ENCODE results near the gene POLR1G.

Gene POLR1G, protein sequence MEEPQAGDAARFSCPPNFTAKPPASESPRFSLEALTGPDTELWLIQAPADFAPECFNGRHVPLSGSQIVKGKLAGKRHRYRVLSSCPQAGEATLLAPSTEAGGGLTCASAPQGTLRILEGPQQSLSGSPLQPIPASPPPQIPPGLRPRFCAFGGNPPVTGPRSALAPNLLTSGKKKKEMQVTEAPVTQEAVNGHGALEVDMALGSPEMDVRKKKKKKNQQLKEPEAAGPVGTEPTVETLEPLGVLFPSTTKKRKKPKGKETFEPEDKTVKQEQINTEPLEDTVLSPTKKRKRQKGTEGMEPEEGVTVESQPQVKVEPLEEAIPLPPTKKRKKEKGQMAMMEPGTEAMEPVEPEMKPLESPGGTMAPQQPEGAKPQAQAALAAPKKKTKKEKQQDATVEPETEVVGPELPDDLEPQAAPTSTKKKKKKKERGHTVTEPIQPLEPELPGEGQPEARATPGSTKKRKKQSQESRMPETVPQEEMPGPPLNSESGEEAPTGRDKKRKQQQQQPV

DNA sequence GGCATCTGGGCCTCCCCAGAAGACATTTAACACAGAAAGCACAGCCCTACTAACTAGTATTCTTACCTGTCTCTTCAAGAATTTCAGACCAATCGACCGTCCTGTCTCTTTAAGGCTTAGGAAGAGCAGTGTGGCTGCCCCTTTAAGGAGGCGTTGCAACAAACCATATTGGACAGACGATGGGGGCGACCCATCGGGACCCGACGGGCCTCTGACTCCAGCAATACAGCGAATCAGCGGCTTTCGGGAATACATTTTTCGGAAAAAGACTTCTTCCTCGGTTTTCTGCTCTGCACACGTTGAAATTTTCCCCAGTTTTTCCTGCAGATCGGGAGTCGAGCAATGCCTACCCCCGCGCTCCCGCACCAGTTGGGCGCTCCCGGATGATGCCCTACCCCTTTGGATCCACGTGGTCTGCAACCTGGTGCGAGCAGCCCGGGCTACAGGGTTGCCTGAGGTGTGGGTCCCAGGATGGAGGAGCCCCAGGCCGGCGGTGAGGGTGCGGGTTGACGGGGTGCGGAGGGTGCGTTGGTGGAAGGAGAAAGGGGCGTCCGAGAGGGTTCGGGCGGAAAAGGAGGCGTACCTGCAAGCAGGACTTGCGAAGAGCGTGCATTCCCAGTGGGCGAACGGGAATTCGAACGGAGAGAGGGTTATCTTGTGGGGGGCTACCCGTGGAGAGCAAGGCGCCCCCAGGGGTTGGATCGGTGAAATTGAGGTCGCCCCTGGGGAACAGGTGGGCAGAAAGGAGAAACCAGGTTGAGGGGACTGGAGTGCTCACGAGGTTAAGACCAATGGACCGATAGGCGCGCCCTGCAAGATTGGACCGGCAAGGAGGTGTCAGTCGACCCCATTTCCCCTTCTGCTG is at the start of gene POLR1G:
POLR1G (plus strand) TSS at position 419 of the 865 bp plus-strand sequence; CDS start at position 472, 53 bp downstream.
- peak; percentile 93 for DNase-seq (ENCODE audit: low spot score)

DNA sequence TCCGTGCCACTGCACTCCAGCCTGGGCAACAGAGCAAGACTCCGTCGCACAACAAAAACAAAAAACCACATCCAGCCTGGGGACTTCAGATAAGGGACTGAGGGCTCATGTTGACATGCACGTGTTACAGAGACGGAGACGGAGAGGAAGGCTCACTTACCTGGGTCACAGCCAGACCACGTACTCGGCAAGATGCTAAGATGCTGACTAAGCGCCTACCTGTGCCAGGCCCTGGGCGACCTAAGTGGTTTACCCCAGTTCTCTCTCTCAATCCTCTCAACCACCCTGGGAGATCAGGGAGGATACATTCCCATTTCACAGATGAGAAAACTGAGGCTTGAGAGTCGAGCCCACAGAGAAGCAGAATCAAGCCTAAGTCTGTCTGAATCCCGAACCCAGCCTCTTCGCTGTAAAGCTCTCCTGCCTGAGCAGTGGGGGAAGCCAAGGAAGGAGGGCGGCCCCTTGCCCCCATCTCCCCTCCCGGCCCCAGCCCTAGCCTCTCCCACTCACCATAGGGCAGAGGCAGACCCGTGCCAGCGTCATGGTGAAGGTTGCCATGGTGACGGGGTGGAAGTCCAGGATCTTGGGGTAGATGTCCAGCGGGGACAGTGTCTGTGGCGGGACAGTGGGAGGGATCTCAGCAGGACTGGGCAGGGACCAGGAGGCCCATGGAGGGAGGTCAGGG is 49.5 kb upstream of the POLR1G start:
- DNase-seq (ENCODE audit: low spot score) = no peak

- no peak for DNase-seq (ENCODE audit: low spot score)
Measured at GRCh38 chr19:45357445-45357783, 49.0 kb upstream of the POLR1G start.

DNA sequence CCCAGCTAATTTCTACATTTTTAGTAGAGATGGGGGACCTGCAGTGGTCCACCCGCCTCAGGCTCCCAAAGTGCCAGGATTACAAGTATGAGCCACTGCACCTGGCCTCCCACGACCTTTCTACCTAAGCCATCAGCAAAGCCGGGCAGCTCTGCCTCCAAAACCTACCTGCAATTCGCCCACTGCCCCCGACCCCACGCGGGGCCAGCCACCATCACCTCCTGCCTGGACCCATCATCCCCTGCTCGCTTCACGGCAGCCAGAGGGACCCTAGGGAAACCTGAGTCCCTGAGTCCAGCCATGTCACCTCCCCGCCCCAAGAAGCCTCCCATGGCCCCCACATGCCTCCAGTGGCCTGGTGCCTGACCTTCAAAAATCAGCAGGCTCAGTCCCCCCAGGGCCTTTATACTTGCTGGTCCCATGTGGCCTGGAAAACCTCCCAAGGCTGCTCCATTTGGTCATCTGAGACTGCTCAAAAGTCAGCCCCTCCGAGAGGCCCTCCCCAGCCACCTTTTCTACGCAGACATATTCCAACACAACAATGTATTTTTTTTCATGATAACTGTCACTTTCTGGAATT is 48.1 kb upstream of the POLR1G start:
- no peak for DNase-seq (ENCODE audit: low spot score)

- no peak for DNase-seq (ENCODE audit: low spot score)
Measured at GRCh38 chr19:45361608-45362007, 44.8 kb upstream of the POLR1G start.

- DNase-seq (ENCODE audit: low spot score) = no peak
Measured at GRCh38 chr19:45362291-45362690, 44.2 kb upstream of the POLR1G start.

GRCh38 chr19:45363861-45364459 is 42.5 kb upstream of the POLR1G start:
- DNase-seq (ENCODE audit: low spot score) = no peak

DNA sequence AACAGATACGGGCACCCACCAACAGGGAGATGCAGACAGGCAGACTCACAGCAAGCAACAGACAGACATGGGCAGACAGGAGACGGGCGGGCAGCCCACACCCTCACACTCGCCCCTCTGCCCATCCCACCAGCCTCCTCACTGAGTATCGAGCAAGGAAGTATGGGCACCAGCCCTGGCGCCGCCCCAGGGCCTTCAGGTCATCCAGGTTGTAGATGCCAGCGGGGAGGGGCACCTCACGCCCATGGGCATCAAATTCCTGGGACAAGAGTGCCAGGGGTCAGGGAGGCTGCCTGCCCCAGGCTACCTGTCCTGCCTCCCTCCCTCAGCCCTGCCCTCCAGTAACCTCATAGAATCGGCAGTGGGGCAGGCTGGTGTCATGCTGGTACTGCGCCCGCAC is 41.7 kb upstream of the POLR1G start:
- no peak for DNase-seq (ENCODE audit: low spot score)

DNA sequence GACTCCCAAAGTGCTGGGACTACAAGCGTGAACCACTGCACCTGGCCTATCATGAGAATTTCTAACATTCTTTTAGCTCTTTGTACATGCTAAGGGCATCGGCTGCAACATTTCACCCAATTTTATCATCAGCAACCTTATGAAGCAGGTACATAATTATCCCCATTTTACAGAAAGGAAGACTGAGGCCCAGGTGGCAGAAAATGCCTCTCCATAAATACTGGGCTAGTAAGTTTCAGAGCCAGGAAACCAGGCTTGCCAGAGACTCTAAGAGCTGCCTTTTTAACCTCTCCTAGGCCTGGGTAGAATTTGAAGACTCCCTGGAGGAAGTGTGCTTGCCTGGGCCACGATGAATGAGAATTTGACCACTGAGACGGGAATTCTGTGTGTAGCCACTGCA is 38.3 kb upstream of the POLR1G start:
- DNase-seq (ENCODE audit: low spot score) = no peak

DNA sequence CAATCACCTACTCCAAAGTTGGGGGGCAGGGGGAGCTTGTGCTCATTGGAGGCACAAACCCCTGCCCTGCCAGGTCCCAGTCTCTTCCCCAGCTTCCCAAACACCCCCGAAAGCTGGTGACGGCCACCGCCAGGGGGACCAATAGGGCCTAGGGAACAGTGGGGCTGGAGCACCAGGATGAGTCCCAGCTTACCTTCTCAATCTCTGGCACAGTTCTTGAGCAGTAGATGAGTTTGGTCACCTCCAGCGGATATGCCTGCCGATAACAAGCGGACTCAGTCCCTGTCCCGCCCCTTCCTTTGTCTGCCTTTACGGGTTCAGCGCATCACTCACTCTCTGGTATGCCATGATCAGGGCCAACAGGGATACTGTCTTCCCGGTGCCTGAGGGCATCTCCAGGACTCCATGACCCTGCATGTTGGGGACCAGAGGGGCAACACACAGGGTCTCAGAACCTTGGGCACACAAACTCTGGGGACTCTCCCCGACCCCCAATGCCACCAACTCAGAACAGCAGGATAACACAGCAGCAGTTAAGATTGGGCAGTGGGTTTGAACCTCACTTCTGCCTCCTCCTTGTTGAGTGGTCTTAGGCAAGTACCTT is 37.6 kb upstream of the POLR1G start:
- DNase-seq (ENCODE audit: low spot score) = no peak

- DNase-seq (ENCODE audit: low spot score) = peak; percentile 98
Measured at GRCh38 chr19:45370410-45371204, 35.8 kb upstream of the POLR1G start, which contains the start of gene ERCC2. Gene ERCC2 (minus strand): TSS chr19:45370573. CDS start chr19:45370540, 33 bp downstream.

- DNase-seq (ENCODE audit: low spot score) = no peak
Measured at GRCh38 chr19:45376045-45376724, 30.3 kb upstream of the POLR1G start.

GRCh38 chr19:45380107-45380506 is 26.3 kb upstream of the POLR1G start:
- DNase-seq (ENCODE audit: low spot score) = no peak

GRCh38 chr19:45382426-45382825 is 24.0 kb upstream of the POLR1G start:
- DNase-seq (ENCODE audit: low spot score) = no peak

- no peak for DNase-seq (ENCODE audit: low spot score)
Measured at GRCh38 chr19:45385392-45386221, 20.8 kb upstream of the POLR1G start.

DNA sequence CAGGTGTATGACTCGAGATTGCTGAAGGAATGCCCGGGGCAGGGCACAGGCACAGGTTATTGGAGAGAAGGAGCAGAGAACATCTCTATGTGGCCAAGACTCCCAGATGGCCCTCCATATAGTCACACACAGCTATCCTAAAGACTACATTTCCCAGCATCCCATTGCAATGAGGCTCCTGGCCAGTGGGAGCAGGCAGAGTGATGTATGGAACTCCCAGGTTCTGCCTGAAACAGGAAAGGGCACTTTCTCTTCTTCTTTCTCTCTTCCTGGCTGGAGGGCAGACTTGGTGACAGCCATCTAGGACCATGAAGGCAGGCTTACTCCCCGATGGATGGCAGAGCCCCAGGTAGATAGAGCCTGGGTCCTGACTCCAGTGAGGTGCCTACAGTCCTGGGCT is 15.1 kb upstream of the POLR1G start:
- no peak for DNase-seq (ENCODE audit: low spot score)

- DNase-seq (ENCODE audit: low spot score) = no peak
Measured at GRCh38 chr19:45391871-45392665, 14.4 kb upstream of the POLR1G start.

Measured in Ammon's horn (tissue), 1 donor.